ENCODE data around the gene ARHGAP26. TPM values are rescaled to one million over a fixed set of nuclear protein-coding genes. Genes with fewer than 3 reads are reported as not detected.

Gene ARHGAP26
- total RNA-seq, 1 donor from 2014 or later = 35.4 TPM

GRCh38 chr5:143159031-143159430, 388.9 kb downstream of the ARHGAP26 start:
- H3K9me3 ChIP-seq = no peaks in the 10 kb centered on the region
- peak; percentile 22 for ATAC-seq
- intact Hi-C loops (cut with DNase I) = no loop called here
- H3K27ac ChIP-seq = no peak overlapping the region
- H3K4me3 ChIP-seq = no peak overlapping the region
- H3K4me1 ChIP-seq = peaks cover 8% of the 10 kb centered on the region
- TF ChIP-seq CTCF (IDR thresholded peaks at IDR 0.05) = no peak
- no peaks in the 10 kb centered on the region for H3K36me3 ChIP-seq
- no peak for DNase-seq
- no peaks in the 10 kb centered on the region for H3K27me3 ChIP-seq

DNA sequence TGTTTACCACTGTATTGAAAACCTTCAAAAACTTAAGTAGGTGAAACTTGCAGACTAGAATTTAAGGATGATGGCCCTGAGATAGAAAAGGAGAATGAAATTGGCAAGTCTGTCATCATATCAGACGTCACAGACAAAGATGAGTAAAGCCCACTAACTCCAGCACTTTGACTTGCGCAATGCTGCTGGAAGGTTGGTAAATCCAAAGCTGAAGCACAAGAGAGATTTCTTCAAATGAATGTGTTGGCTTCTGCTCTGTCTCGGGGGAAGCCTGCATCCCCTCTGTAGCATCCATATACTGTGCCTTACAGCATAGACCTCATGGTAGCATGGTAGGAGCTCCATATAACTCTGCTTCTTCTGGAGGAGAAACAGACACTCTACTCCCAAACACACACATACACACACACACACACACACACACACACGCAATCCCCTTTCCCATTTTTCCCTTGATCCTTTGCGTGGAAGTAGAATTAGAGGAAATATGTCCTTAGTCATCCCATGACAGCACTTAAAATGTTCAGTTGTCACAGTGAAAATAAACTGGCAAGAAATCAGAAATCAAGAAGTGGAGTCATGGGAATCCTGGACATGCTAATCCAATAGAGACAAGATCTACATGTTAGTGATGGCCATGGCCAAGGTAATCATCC, 391.8 kb downstream of the ARHGAP26 start:
- no peak for DNase-seq
- no peak overlapping the region for H3K27ac ChIP-seq

GRCh38 chr5:143162810-143163209, 392.6 kb downstream of the ARHGAP26 start:
- H3K4me3 ChIP-seq = no peak overlapping the region
- no peak overlapping the region for H3K27ac ChIP-seq
- no peak for TF ChIP-seq CTCF (IDR thresholded peaks at IDR 0.05)
- ATAC-seq = no peak
- no peaks in the 10 kb centered on the region for H3K27me3 ChIP-seq
- no peaks in the 10 kb centered on the region for H3K36me3 ChIP-seq
- no peaks in the 10 kb centered on the region for H3K9me3 ChIP-seq
- DNase-seq = no peak
- no peaks in the 10 kb centered on the region for H3K4me1 ChIP-seq
- intact Hi-C loops (cut with DNase I) = no loop called here

More for the DNA sequence above, 391.8 kb downstream of the ARHGAP26 start:
- Histone ChIP-seq H3K4me3 (no peak overlapping the region), H3K27me3 (no peaks in the 10 kb centered on the region), H3K9me3 (no peaks in the 10 kb centered on the region), H3K4me1 (no peaks in the 10 kb centered on the region), H3K36me3 (no peaks in the 10 kb centered on the region)
- intact Hi-C loops (cut with DNase I) = no loop called here
- ATAC-seq = peak; percentile 46
- no peak for TF ChIP-seq CTCF (IDR thresholded peaks at IDR 0.05)

DNA sequence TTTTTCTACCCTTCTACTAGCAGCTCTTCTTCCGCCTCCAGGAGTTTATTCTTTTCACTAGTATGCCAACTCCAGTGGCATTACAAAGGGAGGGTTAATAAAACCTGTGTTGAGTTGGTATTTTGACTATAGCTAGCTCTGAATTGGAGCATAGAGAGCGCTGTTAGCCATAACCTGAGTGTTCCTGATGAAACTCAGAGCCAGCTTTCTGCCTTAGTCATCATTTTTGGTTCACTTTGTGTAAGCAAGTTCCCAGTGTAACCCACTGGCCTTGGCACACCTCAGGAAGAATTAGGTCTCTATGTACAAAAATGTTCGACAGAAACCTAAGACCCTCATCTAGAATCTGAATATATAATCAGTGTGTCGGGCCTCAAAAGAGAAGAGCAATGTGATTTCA, 394.4 kb downstream of the ARHGAP26 start:
- H3K4me3 ChIP-seq = no peak overlapping the region
- intact Hi-C loops (cut with DNase I) = no loop called here
- no peaks in the 10 kb centered on the region for H3K9me3 ChIP-seq
- ATAC-seq (no peak), DNase-seq (no peak)
- peaks cover 4% of the 10 kb centered on the region for H3K4me1 ChIP-seq
- no peaks in the 10 kb centered on the region for H3K27me3 ChIP-seq
- H3K36me3 ChIP-seq = no peaks in the 10 kb centered on the region
- no peak for TF ChIP-seq CTCF (IDR thresholded peaks at IDR 0.05)
- no peak overlapping the region for H3K27ac ChIP-seq

DNA sequence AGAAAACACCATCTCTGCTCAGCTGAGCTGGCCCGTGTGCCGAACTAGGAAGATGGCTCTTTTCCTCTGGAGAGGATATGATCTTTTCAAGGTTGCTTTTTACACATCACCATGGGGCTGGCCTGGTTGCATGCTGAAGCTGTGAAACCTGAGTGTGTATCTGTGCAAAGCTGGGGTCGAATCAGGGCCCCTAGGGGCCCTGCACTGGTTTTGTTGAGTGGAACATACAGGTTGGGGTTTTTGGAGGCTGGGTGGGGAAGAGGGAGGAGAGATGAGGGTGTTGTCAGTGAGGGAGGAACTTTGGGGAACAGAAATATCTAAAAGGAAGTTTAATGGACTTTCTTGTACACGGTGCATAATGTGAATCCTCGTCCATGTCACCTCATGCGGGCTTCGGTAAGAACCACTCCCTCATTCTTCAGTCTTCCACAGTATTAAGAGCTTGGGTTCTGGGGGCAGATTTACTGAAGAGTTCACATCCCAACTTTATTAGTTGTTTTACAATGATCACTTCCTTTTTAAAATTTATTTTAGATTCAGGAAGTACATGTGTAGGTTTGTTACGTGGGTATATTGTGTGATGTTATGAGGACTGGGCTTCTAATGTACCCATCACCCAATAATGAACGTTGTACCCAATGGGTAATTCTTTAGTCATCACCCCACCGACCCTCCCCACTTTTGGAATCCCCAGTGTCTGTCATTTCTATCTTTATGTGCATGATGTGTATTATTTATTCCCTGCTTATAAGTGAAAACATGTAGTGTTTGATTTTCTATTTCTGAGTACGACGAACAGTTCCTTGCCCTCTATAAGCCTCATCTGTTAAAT, 395.1 kb downstream of the ARHGAP26 start:
- no peaks in the 10 kb centered on the region for H3K36me3 ChIP-seq
- DNase-seq = no peak
- no peaks in the 10 kb centered on the region for H3K27me3 ChIP-seq
- no peaks in the 10 kb centered on the region for H3K9me3 ChIP-seq
- no peak for TF ChIP-seq CTCF (IDR thresholded peaks at IDR 0.05)
- no peak overlapping the region for H3K4me3 ChIP-seq
- peak; percentile 32 for ATAC-seq
- peaks cover 4% of the 10 kb centered on the region for H3K4me1 ChIP-seq
- no peak overlapping the region for H3K27ac ChIP-seq
- intact Hi-C loops (cut with DNase I) = no loop called here
